Astrocyte (in vitro differentiated cells and primary cell): ENCODE results near the gene FUBP3.

Source experiments
- EZH2 ChIP-seq: IDR thresholded peaks from 2 replicates; pipeline ENCODE4 v1.6.1; 2012; ENCODE audit warnings: mild to moderate bottlenecking, low read length, inconsistent platforms; ENCODE audit not compliant: insufficient read depth
- TF ChIP-seq, protein P1 (sequence below): IDR thresholded peaks from 2 replicates; pipeline ENCODE4 v1.5.1; 2011; ENCODE audit warnings: low read depth, mild to moderate bottlenecking, inconsistent platforms, low read length, moderate library complexity; ENCODE audit not compliant: insufficient read depth

DNA sequence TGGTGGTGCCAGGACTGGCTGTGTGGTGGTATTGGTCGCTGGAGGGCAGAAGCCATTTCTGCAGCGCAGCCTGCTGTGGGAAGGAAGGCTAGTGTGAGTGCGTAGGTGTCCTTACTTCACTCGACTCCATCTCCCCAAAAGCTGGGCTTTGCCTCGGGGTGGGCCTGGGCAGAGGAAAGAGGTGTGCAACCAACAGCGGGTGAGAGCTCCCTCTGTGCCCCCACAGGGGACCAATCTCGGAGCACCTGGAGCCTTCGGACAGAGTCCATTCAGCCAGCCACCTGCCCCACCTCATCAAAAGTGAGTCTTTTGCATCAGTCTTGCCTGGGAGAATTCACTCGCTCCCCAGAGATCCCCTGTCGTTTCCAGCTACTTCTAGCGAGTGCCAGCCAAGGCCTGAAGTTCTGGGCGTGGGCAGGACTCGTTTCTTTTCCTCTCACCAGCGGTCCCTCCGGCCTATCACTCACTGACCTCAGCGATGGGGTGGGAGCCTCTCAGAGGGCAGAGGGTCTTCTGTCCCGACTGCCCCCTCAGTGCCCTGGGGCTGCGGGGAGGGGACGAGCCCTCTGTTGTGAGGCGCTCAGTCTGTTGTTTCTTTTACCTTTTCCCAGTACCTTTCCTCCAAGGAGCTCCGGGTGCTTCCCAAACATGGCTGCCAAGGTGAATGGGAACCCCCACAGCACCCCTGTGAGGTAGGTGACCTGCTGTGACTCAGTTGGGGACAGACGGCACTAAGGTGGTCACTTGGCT, 52.1 kb downstream of the FUBP3 start:
- TF ChIP-seq, protein P1, sequence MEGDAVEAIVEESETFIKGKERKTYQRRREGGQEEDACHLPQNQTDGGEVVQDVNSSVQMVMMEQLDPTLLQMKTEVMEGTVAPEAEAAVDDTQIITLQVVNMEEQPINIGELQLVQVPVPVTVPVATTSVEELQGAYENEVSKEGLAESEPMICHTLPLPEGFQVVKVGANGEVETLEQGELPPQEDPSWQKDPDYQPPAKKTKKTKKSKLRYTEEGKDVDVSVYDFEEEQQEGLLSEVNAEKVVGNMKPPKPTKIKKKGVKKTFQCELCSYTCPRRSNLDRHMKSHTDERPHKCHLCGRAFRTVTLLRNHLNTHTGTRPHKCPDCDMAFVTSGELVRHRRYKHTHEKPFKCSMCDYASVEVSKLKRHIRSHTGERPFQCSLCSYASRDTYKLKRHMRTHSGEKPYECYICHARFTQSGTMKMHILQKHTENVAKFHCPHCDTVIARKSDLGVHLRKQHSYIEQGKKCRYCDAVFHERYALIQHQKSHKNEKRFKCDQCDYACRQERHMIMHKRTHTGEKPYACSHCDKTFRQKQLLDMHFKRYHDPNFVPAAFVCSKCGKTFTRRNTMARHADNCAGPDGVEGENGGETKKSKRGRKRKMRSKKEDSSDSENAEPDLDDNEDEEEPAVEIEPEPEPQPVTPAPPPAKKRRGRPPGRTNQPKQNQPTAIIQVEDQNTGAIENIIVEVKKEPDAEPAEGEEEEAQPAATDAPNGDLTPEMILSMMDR = no peak
- no peak for TF ChIP-seq EZH2
